Measurements from ENCODE around the gene JADE2. TPM values are rescaled to one million over a fixed set of nuclear protein-coding genes. Genes with fewer than 3 reads are reported as not detected.

Gene JADE2
- total and polyA plus RNA-seq, 2 experiments from 2014 or later: 16.2 to 40.8 TPM

DNA sequence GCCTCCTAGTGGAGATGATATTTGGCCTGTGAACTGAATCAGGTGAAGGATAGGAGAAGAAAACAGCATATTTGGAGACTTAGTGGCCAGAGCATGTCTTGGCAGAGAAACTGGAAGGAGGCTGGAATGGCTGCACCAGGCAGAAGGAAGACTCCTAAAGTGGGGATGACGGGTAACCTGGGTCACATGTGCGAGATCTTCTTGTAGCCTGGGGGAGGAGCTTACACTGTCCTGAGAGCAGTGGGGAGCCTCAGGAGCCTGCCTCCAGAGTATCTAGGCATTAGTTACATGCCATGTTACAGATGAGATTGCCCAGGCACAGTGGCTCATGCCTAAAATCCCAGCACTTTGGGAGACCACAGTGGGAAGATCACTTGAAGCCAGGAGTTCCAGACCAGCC, 49.8 kb downstream of the JADE2 start:
- no peaks in the 10 kb centered on the region for H3K9me3 Mint-ChIP-seq
- H3K36me3 ChIP-seq (ENCODE audit: insufficient read depth): peaks cover 4% of the 10 kb centered on the region; the same call in 1 of the 2 replicates
- H3K36me3 Mint-ChIP-seq (ENCODE audit: low read depth): peaks cover 86% of the 10 kb centered on the region
- no peaks in the 10 kb centered on the region for H3K9me2 ChIP-seq (ENCODE audit: insufficient read depth)
- no peak overlapping the region for H3K27ac Mint-ChIP-seq
- H3K27me3 ChIP-seq (ENCODE audit: insufficient read depth): no peaks in the 10 kb centered on the region
- H3K4me2 ChIP-seq: no peak overlapping the region
- H3K4me1 ChIP-seq (ENCODE audit: insufficient read depth): no peaks in the 10 kb centered on the region
- peaks cover 13% of the 10 kb centered on the region for H3K4me1 Mint-ChIP-seq
- H3K27me3 Mint-ChIP-seq (ENCODE audit: insufficient read depth, low read depth, poor library complexity): peaks cover 13% of the 10 kb centered on the region
- H3K4me3 Mint-ChIP-seq: no peak overlapping the region; the same call in 2 of the 3 replicates
- TF ChIP-seq STAT1 (IDR thresholded peaks at IDR 0.05; ENCODE audit: unreplicated experiment): no peak
- TF ChIP-seq ETS1 (IDR thresholded peaks at IDR 0.05): no peak
- TF ChIP-seq, protein P1, sequence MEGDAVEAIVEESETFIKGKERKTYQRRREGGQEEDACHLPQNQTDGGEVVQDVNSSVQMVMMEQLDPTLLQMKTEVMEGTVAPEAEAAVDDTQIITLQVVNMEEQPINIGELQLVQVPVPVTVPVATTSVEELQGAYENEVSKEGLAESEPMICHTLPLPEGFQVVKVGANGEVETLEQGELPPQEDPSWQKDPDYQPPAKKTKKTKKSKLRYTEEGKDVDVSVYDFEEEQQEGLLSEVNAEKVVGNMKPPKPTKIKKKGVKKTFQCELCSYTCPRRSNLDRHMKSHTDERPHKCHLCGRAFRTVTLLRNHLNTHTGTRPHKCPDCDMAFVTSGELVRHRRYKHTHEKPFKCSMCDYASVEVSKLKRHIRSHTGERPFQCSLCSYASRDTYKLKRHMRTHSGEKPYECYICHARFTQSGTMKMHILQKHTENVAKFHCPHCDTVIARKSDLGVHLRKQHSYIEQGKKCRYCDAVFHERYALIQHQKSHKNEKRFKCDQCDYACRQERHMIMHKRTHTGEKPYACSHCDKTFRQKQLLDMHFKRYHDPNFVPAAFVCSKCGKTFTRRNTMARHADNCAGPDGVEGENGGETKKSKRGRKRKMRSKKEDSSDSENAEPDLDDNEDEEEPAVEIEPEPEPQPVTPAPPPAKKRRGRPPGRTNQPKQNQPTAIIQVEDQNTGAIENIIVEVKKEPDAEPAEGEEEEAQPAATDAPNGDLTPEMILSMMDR (conservative IDR thresholded peaks at IDR 0.05; ENCODE audit: low read depth in 2 of 2): no peak
- no peak overlapping the region for H2AFZ ChIP-seq
- no peak overlapping the region for H3K27ac ChIP-seq (ENCODE audit: low read depth)
- no peaks in the 10 kb centered on the region for H3K79me2 ChIP-seq (replicated peaks; ENCODE audit: insufficient read depth)
- no peak overlapping the region for H3K4me3 ChIP-seq
- DNase-seq (ENCODE audit: low spot score): no peak
- H3F3A ChIP-seq (replicated peaks; ENCODE audit: low read depth): 0 out of 2 replicates have a peak, but pooled peaks cover 14% of the 10 kb centered on the region
- H4K20me1 ChIP-seq (replicated peaks; ENCODE audit: insufficient read depth): peaks cover 4% of the 10 kb centered on the region; the same call in 1 of the 2 replicates
- no peak; the same call in 2 of the 3 replicates for ATAC-seq

DNA sequence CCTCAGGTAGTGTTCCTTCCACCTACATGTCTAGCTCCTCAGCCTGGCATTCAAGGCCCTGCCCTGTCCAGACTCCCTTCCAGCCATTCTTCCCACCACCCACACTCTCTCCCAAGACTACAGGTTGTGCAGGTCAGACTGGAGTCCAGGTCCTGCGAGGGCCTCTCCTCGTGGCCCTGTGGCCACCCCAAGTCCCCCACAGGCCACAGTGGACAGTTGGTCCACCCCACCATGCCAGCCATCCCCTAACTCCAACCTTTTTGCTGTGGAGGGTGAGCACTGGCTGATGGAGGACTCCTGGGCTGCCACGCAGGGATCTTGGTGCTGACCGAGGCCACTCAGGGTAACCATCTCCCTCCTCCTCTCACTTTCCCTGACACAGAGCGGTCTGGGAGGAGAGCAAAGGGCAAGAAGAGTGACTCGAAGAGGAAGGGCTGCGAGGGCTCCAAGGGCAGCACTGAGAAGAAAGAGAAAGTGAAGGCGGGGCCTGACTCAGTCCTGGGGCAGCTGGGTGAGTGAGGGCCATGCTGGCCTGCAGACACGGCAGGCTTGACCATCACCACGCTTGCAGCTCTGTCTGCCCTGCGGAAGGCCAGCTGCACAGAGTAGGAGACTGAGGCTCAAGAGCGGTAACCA, 51.0 kb downstream of the JADE2 start:
- no peak overlapping the region for H3K27ac ChIP-seq (ENCODE audit: low read depth)
- Mint-ChIP-seq H3K27me3 (ENCODE audit: insufficient read depth, low read depth, poor library complexity) (peaks cover 12% of the 10 kb centered on the region), H3K27ac (peak overlapping the region; percentile 52; the same call in 1 of the 2 replicates), H3K4me1 (peaks cover 14% of the 10 kb centered on the region; the same call in 2 of the 3 replicates), H3K9me3 (no peaks in the 10 kb centered on the region), H3K36me3 (ENCODE audit: low read depth) (peaks cover 76% of the 10 kb centered on the region), H3K4me3 (no peak overlapping the region; the same call in 2 of the 3 replicates)
- H3K4me3 ChIP-seq: no peak overlapping the region
- no peak overlapping the region for H2AFZ ChIP-seq
- no peaks in the 10 kb centered on the region for H3K79me2 ChIP-seq (replicated peaks; ENCODE audit: insufficient read depth)
- H3K4me1 ChIP-seq (ENCODE audit: insufficient read depth): no peaks in the 10 kb centered on the region
- H3K4me2 ChIP-seq: no peak overlapping the region
- H3F3A ChIP-seq (replicated peaks; ENCODE audit: low read depth): 0 out of 2 replicates have a peak, but pooled peaks cover 14% of the 10 kb centered on the region
- H3K36me3 ChIP-seq (ENCODE audit: insufficient read depth): peaks cover 4% of the 10 kb centered on the region; the same call in 1 of the 2 replicates
- no peaks in the 10 kb centered on the region for H3K9me2 ChIP-seq (ENCODE audit: insufficient read depth)
- TF ChIP-seq POLR2AphosphoS5 (IDR thresholded peaks at IDR 0.05; ENCODE audit: low read depth): no peak
- TF ChIP-seq CREB1 (CRISPR knock-in tag; IDR thresholded peaks at IDR 0.05; ENCODE audit: low read depth): no peak
- no peak for TF ChIP-seq ETS1 (IDR thresholded peaks at IDR 0.05)
- no peak for TF ChIP-seq EZH2phosphoT487 (IDR thresholded peaks at IDR 0.05; ENCODE audit: unreplicated experiment)
- no peak for TF ChIP-seq STAT1 (IDR thresholded peaks at IDR 0.05; ENCODE audit: unreplicated experiment)
- 0 out of 2 replicates have a peak, but pooled peaks cover 4% of the 10 kb centered on the region for H4K20me1 ChIP-seq (replicated peaks; ENCODE audit: insufficient read depth)
- H3K27me3 ChIP-seq (ENCODE audit: insufficient read depth): no peaks in the 10 kb centered on the region
- DNase-seq (ENCODE audit: low spot score): no peak
- ATAC-seq: no peak

Measured in GM23338 (cell line).